GM12878 (cell line): Measurements from ENCODE around the gene FNIP1. TPM values are rescaled to one million over a fixed set of nuclear protein-coding genes. Genes with fewer than 3 reads are reported as not detected.

Experiments used
- MEF2B ChIP-seq: fragments of 450-650 bp; IDR thresholded peaks from 2 replicates; pipeline ENCODE4 v1.6.1; 2018; ENCODE audit warnings: mild to moderate bottlenecking, moderate library complexity; ENCODE audit not compliant: partially characterized antibody, poor library complexity, severe bottlenecking
- NFYB ChIP-seq: IDR thresholded peaks from 2 replicates; pipeline ENCODE4 v1.6.1; 2011; ENCODE audit warnings: low read depth, mild to moderate bottlenecking, low read length, improper control_type of control experiment, moderate library complexity; ENCODE audit not compliant: insufficient read depth
- STAT3 ChIP-seq: IDR thresholded peaks from 2 replicates; pipeline ENCODE4 v1.6.1; 2011; ENCODE audit warnings: low read depth, low read length, improper control_type of control experiment
- TCF3 ChIP-seq: IDR thresholded peaks from 2 replicates; pipeline ENCODE4 v1.6.1; 2012; ENCODE audit warnings: low read depth, mild to moderate bottlenecking, low read length, borderline replicate concordance; ENCODE audit not compliant: insufficient read depth
- ZNF24 ChIP-seq: fragments of 450-650 bp; IDR thresholded peaks from 2 replicates; pipeline ENCODE4 v1.6.1; 2017; ENCODE audit warnings: antibody characterized with exemption, mild to moderate bottlenecking
- polyA plus RNA-seq, 11 experiments: library from polyadenylated mRNA; depleted of rRNA in 4 of 11; unstranded in 6 of 11; stranded (reverse) in 5 of 11; fragments of >200 nt; fragmentation: Nextera tagmentation in 4 of 11; fragmentation: Illumina TruSeq in 1 of 11; extraction: Ambion mirVana in 4 of 11; extraction: Trizol in 1 of 11; gene quantifications; 1 replicate in 1 of 11; 2 replicates in 10 of 11; pipeline versions ENCODE4 v1.2.1 to v1.2.3, GENCODE V29; 2011 to 2016; ENCODE audit warnings: inconsistent platforms in 2 of 11, missing spikeins in 2 of 11, low read depth in 1 of 11
- total RNA-seq, 4 experiments: library from RNA; depleted of rRNA in 3 of 4; stranded (reverse); fragments of >200 nt in 3 of 4; fragmentation: Illumina TruSeq in 1 of 4; extraction: Trizol in 1 of 4; gene quantifications; 2 replicates each; pipeline versions ENCODE4 v1.2.1 to v1.2.3, GENCODE V29; 2013 to 2021
- TF ChIP-seq, protein P1 (sequence below): IDR thresholded peaks from 2 replicates; pipeline ENCODE4 v1.6.1; 2011; ENCODE audit warnings: borderline replicate concordance, low read depth, mild to moderate bottlenecking, moderate library complexity, mixed read lengths, low read length; ENCODE audit not compliant: insufficient read depth; ENCODE audit errors: extremely low read length
- TF ChIP-seq, protein P2 (sequence below): fragments of 450-650 bp; IDR thresholded peaks from 2 replicates; pipeline ENCODE4 v1.6.1; 2014; ENCODE audit warnings: mild to moderate bottlenecking
- TF ChIP-seq, protein P3 (sequence below): fragments of 450-650 bp; IDR thresholded peaks from 2 replicates; pipeline ENCODE4 v1.6.1; 2018; ENCODE audit warnings: borderline replicate concordance, mild to moderate bottlenecking; ENCODE audit not compliant: partially characterized antibody

FNIP1 gene
- total and polyA plus RNA-seq, 10 of the 15 experiments (the other 5 are each of a cell fraction or from before 2014, with no cell fraction given), result 4.3 to 18.0 (median 14.0) TPM

DNA sequence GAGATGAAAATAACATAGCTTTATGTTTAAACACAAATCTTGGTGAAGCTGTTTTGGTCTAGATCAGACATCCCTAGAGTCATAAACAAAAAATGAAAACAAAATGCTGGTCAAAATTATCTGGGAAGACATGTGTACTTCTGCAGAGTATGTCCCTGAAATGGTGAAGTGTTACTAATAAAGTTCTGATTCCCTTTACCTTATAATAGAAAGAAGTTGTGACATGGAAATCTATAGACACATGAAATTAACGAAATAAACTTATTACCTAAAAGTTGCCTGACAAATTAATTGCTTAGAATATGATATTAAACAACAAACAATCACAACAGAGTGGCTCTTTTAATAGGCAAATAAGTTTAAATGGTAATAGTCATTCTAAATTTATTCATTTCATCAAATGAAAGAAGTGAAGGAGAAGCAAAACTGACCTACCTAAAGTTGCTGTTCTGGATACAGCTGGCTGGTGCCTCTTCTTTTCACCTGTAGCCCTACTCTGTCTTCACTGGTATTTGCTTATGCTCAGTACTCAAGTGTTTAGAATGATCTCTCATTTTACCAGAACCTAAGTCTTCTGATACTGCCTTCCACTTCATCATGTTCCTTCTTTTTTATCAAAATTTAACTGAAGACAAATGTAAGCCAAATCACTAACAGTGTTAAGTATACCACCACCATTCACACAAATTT lies 38.8 kb downstream of the FNIP1 start (continued):
- no peak for TF ChIP-seq NFYB
- TF ChIP-seq, protein P1, sequence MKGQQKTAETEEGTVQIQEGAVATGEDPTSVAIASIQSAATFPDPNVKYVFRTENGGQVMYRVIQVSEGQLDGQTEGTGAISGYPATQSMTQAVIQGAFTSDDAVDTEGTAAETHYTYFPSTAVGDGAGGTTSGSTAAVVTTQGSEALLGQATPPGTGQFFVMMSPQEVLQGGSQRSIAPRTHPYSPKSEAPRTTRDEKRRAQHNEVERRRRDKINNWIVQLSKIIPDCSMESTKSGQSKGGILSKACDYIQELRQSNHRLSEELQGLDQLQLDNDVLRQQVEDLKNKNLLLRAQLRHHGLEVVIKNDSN, result no peak
- no peak for TF ChIP-seq ZNF24
- TF ChIP-seq STAT3, result no peak
- TF ChIP-seq, protein P2, sequence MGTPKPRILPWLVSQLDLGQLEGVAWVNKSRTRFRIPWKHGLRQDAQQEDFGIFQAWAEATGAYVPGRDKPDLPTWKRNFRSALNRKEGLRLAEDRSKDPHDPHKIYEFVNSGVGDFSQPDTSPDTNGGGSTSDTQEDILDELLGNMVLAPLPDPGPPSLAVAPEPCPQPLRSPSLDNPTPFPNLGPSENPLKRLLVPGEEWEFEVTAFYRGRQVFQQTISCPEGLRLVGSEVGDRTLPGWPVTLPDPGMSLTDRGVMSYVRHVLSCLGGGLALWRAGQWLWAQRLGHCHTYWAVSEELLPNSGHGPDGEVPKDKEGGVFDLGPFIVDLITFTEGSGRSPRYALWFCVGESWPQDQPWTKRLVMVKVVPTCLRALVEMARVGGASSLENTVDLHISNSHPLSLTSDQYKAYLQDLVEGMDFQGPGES, result no peak
- no peak for TF ChIP-seq TCF3
- TF ChIP-seq MEF2B, result no peak
- TF ChIP-seq, protein P3, sequence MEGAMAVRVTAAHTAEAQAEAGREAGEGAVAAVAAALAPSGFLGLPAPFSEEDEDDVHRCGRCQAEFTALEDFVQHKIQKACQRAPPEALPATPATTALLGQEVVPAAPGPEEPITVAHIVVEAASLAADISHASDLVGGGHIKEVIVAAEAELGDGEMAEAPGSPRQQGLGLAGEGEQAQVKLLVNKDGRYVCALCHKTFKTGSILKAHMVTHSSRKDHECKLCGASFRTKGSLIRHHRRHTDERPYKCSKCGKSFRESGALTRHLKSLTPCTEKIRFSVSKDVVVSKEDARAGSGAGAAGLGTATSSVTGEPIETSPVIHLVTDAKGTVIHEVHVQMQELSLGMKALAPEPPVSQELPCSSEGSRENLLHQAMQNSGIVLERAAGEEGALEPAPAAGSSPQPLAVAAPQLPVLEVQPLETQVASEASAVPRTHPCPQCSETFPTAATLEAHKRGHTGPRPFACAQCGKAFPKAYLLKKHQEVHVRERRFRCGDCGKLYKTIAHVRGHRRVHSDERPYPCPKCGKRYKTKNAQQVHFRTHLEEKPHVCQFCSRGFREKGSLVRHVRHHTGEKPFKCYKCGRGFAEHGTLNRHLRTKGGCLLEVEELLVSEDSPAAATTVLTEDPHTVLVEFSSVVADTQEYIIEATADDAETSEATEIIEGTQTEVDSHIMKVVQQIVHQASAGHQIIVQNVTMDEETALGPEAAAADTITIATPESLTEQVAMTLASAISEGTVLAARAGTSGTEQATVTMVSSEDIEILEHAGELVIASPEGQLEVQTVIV, result no peak
